KG1 (cell line): ENCODE measurements around the gene ERBIN.
"Not testable (repeated sequence)": the region's sequence is repeated elsewhere in the genome, so short reads cannot be mapped to it uniquely, and the experiment has no call there.

Experiments
- DNase-seq: peaks from one replicate; lab custom pipeline; 2025; lab: John Stamatoyannopoulos, UW

ERBIN gene

DNA sequence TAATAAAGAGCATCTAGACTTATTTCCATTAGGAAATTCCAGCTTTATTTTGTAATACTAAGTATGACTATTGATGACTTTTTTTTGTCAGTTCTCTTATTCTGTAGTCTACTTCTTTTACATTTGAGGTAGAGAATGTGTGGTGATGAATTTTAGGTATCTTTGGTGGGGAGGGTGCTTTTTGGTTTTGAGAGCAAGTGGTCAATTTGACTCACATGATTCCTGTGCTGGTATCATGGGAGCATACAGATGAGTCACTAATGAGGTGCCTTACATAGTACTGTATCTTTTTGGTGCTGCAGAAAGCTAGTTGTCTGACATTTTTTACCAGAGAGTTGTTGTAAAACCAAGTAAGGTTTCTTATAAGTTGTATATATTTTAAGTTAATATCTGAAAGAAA lies 35.3 kb downstream of the ERBIN start:
- no peak for DNase-seq

DNA sequence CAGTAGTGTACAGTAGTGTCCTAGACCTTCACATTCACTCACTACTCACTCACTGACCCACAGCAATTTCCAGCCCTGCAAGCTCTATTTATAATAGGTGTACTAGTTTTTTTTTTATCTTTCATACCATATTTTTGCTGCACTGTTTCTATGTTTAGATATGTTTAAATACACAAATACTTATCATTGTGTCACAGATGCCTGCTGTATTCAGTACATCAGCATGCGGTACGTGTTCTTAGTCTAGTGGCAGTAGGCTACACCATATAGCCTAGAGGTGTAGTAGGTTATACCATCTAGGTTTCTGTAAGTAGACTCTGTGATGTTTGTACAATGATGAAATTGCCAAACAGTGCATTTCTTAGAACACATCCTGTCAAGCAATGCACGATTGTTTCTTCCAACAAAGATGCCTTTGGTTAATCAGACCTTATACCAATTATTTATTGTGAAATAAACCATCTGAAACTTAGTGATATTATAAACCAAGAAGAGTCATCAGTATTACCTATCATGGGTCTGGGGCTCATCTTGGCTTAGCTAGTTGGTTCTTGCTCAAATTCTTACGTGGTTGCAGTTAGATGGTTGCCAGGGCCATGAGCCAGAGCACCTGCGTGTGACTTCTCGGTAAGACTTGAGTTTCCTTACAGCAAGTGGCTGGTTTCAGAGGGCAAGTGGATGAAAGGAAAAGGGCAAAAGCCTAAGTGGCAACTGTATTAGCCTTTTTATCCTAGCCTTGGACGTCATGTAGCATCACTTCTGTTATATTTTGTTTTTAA lies 41.1 kb downstream of the ERBIN start:
- no peak for DNase-seq

DNA sequence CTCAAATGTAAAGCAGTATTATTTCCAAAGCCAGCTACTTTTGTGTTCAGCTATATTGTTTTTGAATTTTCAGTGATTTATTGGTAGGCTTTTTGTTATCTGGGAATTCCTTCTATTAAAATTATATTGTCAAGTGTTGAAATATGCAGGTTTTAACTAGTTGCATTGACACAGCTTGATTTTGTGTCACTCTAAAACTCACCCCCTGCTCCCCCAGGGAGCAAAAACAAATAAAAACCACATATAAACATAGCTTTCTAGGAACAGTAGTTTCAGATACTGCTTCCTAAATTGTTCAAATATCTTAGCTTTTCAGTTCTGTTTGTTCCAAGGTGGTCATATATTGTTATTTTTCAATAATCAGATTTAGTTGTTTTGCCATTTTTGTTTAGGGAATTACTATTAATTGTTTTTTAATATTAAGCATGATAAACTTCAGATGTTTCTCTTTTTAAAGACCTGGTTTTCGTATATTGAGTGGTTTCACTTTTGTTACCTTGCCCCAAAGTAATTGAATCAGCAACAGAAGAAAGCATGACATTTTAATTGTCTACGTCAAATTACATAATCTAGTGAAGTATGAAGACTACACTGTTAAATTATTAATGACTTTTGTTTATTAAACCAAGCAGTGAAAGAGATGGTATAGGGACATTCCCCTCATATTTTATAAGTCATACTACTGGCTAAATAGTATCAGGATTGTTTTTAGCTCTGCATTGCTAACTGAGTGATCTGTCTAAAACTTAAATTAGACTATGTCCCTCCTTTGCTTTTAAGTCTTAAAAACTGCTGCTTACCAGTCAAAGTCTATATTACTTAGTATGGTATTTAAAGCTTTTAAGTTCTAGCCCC lies 43.4 kb downstream of the ERBIN start:
- DNase-seq = no peak

DNA sequence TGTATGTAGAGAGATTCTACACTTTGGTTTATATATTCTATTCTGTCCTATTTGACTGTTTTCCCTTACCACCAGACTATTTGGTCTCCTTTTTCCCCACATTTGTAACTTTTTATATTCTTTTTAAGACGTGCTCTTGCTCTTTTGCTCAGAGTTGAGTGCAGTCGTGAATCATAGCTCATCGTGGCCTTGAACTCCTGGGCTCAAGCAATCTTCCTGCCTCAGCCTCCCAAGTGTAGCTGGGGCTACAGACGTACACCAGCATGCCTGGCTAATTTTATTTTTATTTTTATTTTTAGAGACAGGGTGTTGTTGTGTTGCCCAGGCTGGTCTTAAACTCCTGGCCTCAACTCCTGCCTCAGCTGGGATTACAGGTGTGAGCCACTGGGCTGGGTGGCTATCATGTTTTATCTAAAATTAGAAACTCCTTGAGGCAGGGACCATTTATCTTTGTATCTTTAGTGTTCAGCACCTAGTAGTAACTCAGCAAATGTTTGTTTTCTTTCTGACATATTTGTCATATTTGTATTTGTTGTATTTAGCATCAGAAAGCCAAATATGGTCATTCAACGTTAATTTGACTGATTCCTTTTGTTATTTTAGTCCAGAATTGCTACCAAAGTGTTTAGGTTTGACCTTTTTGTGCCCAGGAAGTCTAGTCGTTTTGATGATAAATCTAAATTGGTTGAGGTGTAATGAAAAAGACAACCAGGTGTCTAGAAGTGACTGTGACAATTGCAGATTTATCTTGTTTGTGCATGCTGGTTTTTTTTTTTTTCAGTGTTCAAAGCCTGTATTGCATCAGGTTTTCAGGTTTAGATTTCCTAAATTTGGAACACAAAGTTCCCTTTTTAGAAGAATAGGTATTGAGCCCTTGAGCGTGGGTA lies 44.3 kb downstream of the ERBIN start:
- no peak for DNase-seq

DNA sequence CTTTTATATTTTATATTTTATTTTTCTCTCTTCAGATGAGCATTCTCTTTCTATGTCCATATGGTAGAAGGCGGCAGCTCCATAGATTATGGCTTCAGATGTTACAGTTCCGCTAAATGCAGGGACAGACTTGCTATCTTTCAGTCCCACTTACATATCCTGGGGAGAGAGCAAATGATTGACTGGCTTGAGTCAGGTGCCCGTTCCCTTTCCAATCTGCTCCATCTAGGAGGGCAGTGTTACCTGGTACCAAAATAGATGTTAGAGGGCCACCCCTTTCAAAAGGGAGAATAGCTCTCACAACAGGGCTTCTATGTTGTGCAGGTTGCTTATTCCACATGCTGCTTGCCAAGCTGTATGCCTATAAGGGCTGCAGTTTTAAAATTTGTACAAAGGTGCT lies 45.3 kb downstream of the ERBIN start:
- no peak for DNase-seq

DNA sequence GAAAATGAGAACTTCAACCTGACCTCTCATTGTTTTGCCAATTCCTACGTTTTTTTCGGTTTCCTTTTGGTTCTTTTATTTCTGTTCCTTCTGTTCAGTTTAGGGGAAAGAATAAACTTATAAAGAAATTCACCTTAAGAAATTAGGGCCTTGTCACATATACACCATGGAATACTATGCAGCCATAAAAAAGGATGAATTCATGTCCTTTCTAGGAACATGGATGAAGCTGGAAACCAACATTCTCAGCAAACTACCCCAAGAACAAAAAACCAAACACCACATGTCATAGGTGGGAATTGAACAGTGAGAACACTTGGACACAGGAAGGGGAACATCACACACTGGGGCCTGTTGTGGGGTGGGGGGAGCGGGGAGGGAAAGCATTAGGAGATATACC lies 46.5 kb downstream of the ERBIN start:
- not testable (repeated sequence) for DNase-seq

DNA sequence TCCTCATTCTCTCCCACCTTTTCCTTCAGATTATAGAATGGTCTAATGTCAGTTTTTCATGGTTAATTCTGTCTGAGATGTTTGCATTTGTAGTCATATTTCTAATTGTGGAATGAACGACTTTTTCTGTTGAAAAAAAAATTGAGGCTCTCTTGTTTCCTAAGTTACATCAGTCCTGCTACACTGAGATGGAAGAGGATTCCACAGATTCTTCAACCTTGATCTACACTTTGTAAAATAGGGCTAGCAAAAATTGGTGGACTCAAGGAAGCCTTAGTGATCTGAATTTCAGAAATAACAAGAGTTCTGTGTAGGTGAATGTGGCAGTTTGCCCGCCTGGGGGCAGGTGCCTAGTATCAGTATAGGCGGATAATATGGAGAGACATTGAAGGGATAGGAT lies 51.9 kb downstream of the ERBIN start:
- DNase-seq = no peak

DNA sequence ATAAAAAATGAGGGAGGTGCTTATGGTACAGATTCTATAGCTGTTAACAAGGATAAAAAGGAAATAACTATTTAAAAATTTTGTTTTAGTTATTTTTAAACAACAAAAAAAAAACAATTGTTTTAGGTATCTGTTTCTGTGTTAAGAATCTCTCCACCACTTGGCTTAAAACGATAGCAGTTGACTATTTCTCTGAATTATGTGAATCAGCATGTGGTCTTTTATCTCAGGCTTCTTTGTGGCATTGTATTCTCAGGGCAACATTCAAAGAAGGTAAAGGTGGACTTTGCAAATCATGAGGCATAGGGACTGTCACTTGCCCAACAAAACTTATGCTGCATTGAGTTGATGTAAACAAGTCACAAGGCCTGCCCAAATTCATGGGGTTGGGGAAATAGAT lies 55.2 kb downstream of the ERBIN start:
- DNase-seq = no peak

DNA sequence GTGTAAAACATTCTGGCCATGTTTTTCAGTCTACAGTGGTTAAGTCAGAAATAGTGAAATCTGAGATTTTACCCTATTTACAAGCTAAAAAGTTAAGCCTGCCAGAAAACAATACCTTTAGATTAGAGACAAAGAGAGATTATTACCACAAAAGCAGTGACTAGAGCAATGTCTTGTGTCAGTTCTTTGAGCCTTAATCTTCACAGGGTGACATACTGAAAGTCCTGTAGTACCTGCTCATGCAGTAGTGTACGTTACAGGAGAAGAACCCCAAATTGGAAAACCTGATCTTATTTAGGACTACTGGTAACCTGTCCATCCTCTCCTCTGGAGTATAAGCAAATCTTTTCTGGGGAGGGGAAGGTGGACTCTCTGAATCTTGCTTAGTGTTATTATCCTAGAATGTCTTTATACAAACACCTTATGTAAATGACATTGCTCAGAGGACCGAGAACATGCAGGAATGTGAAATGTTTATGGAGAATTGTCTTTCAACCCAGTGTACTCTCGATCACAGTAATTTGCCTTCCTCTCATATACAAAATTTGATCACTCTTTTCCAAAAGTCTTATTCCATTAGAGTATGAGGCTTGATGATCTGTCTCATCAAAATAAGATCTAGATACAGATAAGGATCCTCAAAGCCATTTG lies 55.7 kb downstream of the ERBIN start:
- no peak for DNase-seq

DNA sequence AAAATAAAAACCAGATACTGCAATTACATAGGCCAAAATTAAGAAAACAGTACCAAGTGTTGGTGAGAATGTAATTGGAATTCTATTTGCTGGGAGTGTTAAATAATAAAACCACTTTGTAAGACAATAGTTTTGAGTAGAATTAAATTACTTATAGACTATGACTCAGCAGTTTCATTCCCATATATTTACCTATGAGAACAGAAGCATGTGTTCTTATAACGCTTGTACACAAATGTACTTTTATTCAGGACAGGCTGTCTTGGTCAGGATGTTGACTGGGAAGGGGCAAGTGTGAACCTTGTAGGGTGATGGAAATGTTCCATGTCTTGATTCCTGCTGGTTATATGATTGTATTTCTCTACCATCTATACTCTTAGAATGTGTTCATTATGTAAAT lies 56.3 kb downstream of the ERBIN start:
- no peak for DNase-seq

DNA sequence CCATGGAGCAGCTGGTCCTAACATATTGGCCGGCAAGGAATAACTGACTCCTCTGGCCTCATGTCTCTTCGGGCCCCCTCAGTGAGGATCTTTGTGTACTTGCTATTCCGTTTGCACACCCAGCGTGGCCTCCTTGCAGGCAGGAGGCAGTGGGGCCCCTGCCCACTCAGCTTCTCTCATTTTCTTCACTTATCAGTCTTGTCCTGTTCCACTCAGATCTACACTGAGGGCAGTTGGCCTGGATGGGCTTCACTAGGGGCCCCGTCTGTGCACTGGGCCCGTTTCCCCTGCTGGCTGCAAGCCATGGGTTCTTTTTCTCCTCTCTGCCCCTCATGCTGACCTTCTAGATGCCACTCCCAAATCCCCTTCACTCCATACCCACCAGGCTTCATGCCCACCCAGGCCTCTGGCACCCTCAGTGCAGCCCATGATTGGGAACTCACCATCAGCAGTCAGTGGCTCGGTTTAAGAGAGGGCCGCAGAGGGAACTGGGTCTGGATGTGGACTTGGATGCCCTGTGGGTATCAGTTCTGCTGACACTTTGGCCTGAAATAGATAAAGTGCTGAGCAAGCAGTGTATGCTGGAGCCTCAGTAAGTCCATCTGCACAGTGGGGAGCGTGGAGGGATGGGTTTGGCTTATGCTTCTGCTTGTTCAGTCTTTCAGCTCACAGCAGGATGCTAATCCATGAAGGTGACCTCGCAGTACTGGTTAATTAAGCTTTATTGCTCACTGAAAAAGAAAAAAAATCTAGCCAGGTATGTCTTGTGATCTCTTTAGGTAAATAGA lies 57.9 kb downstream of the ERBIN start:
- no peak for DNase-seq

DNA sequence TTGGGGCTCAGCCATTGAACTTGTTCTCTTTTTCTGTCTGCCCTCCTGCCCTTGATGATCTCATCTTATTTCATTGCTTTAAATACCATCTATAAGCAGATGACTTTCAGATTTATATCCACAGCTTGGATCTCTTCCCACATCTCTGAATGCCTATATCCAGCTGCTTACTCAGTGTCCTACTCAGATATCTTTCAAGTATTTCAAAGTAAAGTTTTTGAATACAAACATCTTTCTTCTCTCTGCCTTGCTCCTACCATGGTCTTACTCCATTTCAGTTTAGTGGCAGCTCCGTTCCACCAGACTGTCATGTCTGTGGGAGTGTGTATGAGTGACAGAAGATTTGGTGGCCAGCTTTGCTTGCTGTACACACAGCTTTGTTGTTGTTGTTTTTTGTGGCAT lies 59.7 kb downstream of the ERBIN start:
- no peak for DNase-seq

DNA sequence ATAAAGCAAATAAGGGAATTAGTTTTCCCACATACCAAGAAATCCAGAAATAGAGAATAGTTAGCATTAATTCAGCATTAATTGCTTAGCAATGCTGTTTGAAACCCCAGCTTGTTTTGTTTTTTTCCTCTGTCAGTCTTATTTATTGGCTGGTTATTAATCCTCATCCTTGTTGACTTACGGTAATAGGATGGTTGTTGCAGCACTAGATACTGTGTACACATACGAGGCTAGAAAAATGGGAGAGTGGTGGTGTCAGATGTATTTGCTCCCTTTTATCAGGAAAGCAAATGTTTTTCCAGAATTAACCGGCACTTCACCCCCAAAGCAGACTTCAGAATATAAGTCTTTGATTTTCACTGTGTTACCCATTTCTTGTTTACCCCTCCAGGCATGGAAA lies 60.4 kb downstream of the ERBIN start:
- no peak for DNase-seq

DNA sequence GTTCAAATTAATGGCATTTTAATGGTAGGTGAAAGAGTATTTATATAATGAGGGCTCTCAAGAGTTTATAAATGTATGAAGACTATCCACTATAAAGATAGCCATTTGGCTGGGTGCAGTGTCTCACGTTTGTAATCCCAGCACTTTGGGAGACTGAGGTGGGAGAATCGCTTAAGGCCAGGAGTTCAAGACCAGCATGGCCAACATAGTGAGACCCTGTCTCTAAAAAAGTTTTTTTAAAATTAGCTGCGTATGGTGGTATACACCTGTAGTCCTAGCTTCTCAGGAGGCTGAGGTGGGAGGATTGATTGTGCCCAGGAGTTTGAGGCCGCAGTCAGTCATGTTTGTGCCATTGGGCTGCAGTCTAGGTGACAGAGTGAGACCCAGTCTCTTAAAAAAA lies 61.6 kb downstream of the ERBIN start:
- DNase-seq = no peak

DNA sequence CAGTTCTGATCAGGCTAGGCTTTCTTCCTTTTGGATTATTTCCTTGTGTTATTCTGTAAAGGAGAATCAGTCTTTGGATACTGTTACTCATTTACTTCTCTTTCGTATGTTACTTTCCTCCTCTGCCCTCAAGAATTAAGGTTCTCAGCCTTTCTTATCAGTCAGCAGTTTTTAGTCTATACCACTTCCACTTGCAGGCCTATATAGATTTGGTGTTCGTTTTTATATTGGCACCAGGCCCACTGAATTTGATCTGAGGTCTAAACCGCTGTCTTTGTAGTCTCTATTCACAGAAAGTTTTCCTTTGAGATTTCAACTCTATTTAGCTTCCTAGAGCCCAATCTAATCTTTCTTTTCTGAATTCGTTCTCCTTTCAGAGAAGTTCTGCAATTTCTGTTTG lies 62.8 kb downstream of the ERBIN start:
- DNase-seq = no peak

DNA sequence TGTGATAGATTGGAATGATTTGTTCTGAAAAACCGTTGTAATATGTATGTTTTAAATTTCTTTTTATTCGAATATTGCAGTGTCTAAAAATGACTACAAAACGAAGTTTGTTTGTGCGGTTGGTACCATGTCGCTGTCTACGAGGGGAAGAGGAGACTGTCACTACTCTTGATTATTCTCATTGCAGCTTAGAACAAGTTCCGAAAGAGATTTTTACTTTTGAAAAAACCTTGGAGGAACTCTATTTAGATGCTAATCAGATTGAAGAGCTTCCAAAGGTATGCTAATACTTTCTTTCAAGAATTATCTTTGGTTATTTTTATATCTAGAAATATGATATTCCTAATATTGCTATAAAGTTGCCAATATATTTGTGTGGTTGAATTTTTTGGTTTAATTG lies 66.3 kb downstream of the ERBIN start:
- DNase-seq = no peak

DNA sequence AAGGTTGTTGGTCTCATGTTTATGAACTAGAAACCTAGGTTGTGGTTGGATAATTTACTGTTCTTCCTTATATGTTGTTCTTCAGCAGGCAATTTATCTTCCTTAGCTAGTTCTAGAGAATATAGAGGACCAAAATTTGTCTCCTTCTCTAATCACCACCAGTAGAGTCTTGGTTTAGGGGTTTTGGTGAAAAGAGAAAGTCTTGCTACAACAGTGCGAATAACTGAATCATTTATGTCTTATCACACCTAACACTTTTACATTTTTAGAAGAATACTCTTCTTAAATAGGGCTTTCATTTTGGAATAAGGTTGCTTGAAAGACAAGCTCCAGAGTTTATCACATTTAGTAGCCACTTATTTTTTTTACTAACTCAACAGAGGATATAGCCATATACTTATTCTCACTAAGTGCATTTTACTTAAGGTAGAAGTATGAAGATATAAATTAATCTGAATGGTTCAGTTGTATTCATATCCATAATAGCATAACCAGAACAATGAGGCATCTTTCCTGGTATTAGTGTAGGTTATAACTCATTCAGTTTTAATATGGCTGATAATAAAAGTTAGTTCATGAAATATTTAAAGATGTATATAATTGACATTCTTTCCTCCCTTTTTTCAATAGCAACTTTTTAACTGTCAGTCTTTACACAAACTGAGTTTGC lies 67.9 kb downstream of the ERBIN start:
- no peak for DNase-seq

DNA sequence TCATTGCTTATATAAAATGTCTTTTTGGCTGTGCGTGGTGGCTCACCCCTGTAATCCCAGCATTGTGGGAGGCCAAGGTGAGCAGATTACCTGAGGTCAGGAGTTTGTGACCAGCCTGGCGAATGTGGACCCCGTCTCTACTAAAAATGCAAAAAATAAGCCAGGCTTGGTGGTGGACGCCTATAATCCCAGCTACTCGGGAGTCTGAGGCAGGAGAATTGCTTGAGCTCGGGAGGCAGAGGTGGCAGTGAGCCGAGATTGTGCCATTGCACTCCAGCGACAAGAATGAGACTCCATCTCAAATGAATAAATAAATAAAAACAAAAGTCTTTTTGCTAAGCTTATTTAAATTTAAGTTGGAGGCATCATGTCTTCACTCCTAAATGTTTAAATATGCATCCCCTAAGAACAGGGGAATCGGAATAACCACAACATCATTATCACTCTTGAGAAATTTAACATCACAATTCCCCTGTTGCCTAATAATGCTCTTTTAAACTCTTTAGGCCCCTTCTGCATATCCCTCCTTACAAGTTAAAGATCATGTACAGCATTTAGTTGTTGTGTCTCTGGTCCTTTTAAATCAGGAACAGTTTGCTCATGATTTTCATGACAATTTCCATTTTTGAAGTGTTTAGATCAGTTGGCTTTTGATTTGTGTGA lies 72.8 kb downstream of the ERBIN start:
- DNase-seq = no peak

DNA sequence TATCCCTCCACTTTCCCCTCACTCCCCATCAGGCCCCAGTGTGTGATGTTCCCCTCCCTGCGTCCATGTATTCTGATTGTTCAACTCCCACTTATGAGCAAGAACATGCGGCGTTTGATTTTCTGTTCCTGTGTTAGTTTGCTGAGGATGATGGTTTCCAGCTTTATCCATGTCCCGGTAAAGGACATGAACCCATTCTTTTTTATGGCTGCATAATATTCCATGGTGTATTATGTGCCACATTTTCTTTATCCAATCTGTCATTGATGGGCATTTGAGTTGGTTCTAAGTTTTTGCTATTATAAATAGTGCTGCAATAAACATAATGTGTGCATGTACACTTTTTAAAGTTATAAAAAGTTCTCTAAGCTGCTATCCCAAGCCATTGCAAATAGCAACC lies 75.6 kb downstream of the ERBIN start:
- no peak for DNase-seq

DNA sequence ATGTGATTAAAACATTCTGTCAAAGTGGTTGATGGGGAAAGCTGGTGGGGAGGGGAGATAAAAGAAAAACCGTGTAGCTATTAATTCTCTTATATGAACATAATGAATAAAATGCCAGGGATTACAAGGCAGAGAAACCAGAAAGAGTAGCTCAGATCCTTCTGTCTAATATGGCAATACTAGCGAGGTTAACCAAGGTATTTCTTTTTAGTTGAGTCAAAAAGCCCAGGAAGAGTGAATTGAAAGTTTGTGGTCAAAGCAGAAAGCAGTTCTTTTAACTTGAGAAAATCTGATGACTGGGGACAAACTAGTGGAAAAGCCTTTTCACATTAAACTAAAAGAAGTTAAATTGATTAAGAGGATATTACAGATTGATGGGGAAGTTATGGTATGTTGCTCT lies 76.0 kb downstream of the ERBIN start:
- no peak for DNase-seq
